ENCODE results near the gene ARHGAP10. TPM values are rescaled to one million over a fixed set of nuclear protein-coding genes. Genes with fewer than 3 reads are reported as not detected.

Gene ARHGAP10
- total RNA-seq, 1 donor from 2014 or later = 20.2 TPM

DNA sequence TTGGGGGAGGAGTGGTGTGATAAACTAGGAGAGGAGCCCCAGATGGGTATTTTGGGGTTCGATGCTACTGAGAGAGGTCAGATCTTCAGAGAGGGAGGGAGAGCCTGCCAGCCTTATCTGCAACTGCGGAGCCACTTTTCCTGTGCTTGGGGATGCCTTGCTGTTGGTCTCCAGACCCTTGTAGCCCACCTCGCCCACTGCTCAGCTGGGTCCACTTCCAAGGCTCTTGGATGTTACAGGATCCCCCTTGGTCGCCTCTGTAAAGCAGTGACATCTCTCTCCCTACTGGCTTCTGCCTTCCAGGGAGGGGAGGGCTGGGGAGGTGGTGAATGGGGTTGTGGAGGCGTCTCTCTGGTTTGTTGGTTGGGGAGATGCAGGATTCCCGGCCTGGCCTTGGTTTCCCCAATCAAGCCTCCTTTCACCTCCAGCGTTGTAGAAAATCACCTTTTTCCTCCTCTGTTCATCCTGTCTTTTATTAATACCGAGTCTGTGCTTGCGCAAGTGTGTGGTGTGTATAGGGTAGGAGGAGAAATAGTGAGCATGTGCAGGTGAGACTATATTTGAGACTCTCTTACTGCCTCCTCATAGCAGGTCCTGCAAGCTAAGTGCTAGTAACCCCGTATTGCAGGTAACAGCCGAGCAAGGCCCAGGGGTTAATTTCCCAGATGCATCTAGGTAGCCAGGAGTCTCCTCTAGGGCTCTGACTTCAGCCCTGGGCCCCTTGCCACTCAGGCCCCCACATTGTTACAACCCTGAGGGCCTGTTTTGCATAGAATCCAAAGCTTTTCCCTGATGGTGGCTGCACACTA lies 337.4 kb downstream of the ARHGAP10 start:
- no peak overlapping the region for H3K27ac ChIP-seq
- peaks cover 2% of the 10 kb centered on the region for H3K9me3 ChIP-seq (ENCODE audit: low read depth)
- H3K4me1 Mint-ChIP-seq = peaks cover 26% of the 10 kb centered on the region
- no peak overlapping the region for H3K9ac ChIP-seq
- H3K36me3 Mint-ChIP-seq = peaks cover 10% of the 10 kb centered on the region
- no peaks in the 10 kb centered on the region for H3K36me3 ChIP-seq
- H3K27me3 ChIP-seq = no peaks in the 10 kb centered on the region
- H3K79me2 ChIP-seq (ENCODE audit: low read depth) = no peaks in the 10 kb centered on the region
- no peak overlapping the region for H3K4me2 ChIP-seq
- peaks cover 4% of the 10 kb centered on the region for H3K4me1 ChIP-seq
- H3K27me3 Mint-ChIP-seq (ENCODE audit: insufficient read depth, low read depth) = no peaks in the 10 kb centered on the region
- H3F3A ChIP-seq (ENCODE audit: low read depth) = no peaks in the 10 kb centered on the region
- no peak overlapping the region for H3K4me3 Mint-ChIP-seq
- H2AFZ ChIP-seq (replicated peaks) = no peak overlapping the region
- TF ChIP-seq EZH2phosphoT487 (IDR thresholded peaks at IDR 0.05) (no peak), EZH2 (IDR thresholded peaks at IDR 0.05) (no peak), CTCF (IDR thresholded peaks at IDR 0.05) (no peak)
- no peak overlapping the region for H3K27ac Mint-ChIP-seq
- no peak for DNase-seq (ENCODE audit: low spot score)
- no peak overlapping the region for H3K4me3 ChIP-seq
- no peaks in the 10 kb centered on the region for H4K20me1 ChIP-seq (ENCODE audit: low read depth)
- peaks cover 5% of the 10 kb centered on the region for H3K9me3 Mint-ChIP-seq

DNA sequence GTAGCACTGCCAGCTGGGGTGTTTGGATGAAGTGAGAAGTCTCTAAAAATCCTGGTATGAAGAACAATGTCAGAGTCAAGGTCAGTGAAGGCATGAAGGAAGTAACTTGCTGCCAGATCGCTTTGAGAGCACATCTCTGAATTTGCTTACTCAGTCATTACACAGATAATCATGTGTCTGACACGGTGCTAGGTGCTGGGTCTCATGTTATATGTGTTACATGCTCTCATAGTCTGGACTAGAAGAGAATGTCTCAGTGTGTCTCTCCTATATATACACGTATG lies 337.9 kb downstream of the ARHGAP10 start:
- Mint-ChIP-seq H3K4me3 (no peak overlapping the region), H3K36me3 (peaks cover 13% of the 10 kb centered on the region), H3K4me1 (peaks cover 22% of the 10 kb centered on the region), H3K27ac (no peak overlapping the region), H3K9me3 (peaks cover 7% of the 10 kb centered on the region), H3K27me3 (ENCODE audit: insufficient read depth, low read depth) (no peaks in the 10 kb centered on the region)
- TF ChIP-seq CTCF (IDR thresholded peaks at IDR 0.05) (no peak), EZH2phosphoT487 (IDR thresholded peaks at IDR 0.05) (no peak), EZH2 (IDR thresholded peaks at IDR 0.05) (no peak)
- Histone ChIP-seq H3K9me3 (ENCODE audit: low read depth) (peaks cover 4% of the 10 kb centered on the region), H3K36me3 (no peaks in the 10 kb centered on the region), H3K27me3 (no peaks in the 10 kb centered on the region), H3K4me1 (peaks cover 2% of the 10 kb centered on the region), H3K79me2 (ENCODE audit: low read depth) (no peaks in the 10 kb centered on the region), H2AFZ (replicated peaks) (no peak overlapping the region), H3K4me2 (no peak overlapping the region), H4K20me1 (ENCODE audit: low read depth) (no peaks in the 10 kb centered on the region), H3K9ac (no peak overlapping the region), H3K4me3 (no peak overlapping the region), H3F3A (ENCODE audit: low read depth) (no peaks in the 10 kb centered on the region), H3K27ac (no peak overlapping the region)
- DNase-seq (ENCODE audit: low spot score) = no peak

GRCh38 chr4:148071009-148071408 lies 339.1 kb downstream of the ARHGAP10 start:
- Histone ChIP-seq H3K79me2 (ENCODE audit: low read depth) (no peaks in the 10 kb centered on the region), H3K9ac (no peak overlapping the region), H3K27me3 (no peaks in the 10 kb centered on the region), H4K20me1 (ENCODE audit: low read depth) (no peaks in the 10 kb centered on the region), H3F3A (ENCODE audit: low read depth) (no peaks in the 10 kb centered on the region), H3K36me3 (no peaks in the 10 kb centered on the region), H3K9me3 (ENCODE audit: low read depth) (peaks cover 4% of the 10 kb centered on the region), H3K4me3 (no peak overlapping the region), H3K4me1 (no peaks in the 10 kb centered on the region), H3K27ac (no peak overlapping the region), H2AFZ (replicated peaks) (no peak overlapping the region), H3K4me2 (no peak overlapping the region)
- Mint-ChIP-seq H3K9me3 (peaks cover 13% of the 10 kb centered on the region), H3K36me3 (peaks cover 21% of the 10 kb centered on the region), H3K27ac (no peak overlapping the region), H3K27me3 (ENCODE audit: insufficient read depth, low read depth) (no peaks in the 10 kb centered on the region), H3K4me1 (peaks cover 16% of the 10 kb centered on the region), H3K4me3 (no peak overlapping the region)
- DNase-seq (ENCODE audit: low spot score) = no peak
- no peak for TF ChIP-seq EZH2phosphoT487 (IDR thresholded peaks at IDR 0.05)
- TF ChIP-seq CTCF (IDR thresholded peaks at IDR 0.05) = no peak
- no peak for TF ChIP-seq EZH2 (IDR thresholded peaks at IDR 0.05)

Measured in neural progenitor cell (in vitro differentiated cells).